Caco-2 (cell line): ENCODE results near the gene MEX3D. TPM values are rescaled to one million over a fixed set of nuclear protein-coding genes. Genes with fewer than 3 reads are reported as not detected.

ENCODE experiments used
- BruUV-seq: library from RNA; stranded (reverse); fragments of 400-500 nt; replicated peaks from 2 replicates; lab custom pipeline; 2021; lab: Mats Ljungman, UMichigan
- CTCF ChIA-PET: fragments of 300-600 bp; sonication (Branson Sonifier 250); formaldehyde crosslinking; loops from one replicate; lab custom pipeline; 2022; ENCODE audit warnings: antibody characterized with exemption; lab: Charles Lee
- POLR2A ChIA-PET: fragments of 300-600 bp; sonication (Branson Sonifier 250); formaldehyde crosslinking; loops from one replicate; lab custom pipeline; 2022; ENCODE audit warnings: antibody characterized with exemption; lab: Charles Lee
- DNase-seq, 2 experiments: peaks; one replicate each; pipeline versions ENCODE4 v3.0.0 to v3.0.0-alpha.2; 2020 to 2022
- H3K27me3 ChIP-seq: replicated peaks from 2 replicates; pipeline ENCODE4 v1.6.0; 2011; ENCODE audit warnings: low read length; ENCODE audit not compliant: control insufficient read depth, insufficient read depth
- H3K36me3 ChIP-seq: 2 replicates; pipeline ENCODE4 v1.5.1; 2011; ENCODE audit warnings: low read length; ENCODE audit not compliant: control insufficient read depth, insufficient read depth
- H3K4me1 ChIP-seq: fragments of 250-450 bp; sonication (Bioruptor Pico); 2 replicates; pipeline ENCODE4 v1.5.1; 2020; ENCODE audit warnings: mild to moderate bottlenecking
- H3K4me3 ChIP-seq: 2 replicates; pipeline ENCODE4 v1.5.1; 2011; ENCODE audit warnings: low read depth, mild to moderate bottlenecking, control low read depth, low read length
- H3K9me3 ChIP-seq: fragments of 250-450 bp; sonication (Bioruptor Pico); 2 replicates; pipeline ENCODE4 v1.5.1; 2020; ENCODE audit warnings: mild to moderate bottlenecking, moderate library complexity
- H3K27ac Mint-ChIP-seq: one replicate; pipeline ENCODE4 v1.8.0; 2022; ENCODE audit warnings: mixed read lengths; ENCODE audit not compliant: unreplicated experiment
- H3K27me3 Mint-ChIP-seq: one replicate; pipeline ENCODE4 v1.8.0; 2022; ENCODE audit warnings: mixed read lengths; ENCODE audit not compliant: insufficient read depth, unreplicated experiment
- H3K36me3 Mint-ChIP-seq: one replicate; pipeline ENCODE4 v1.8.0; 2022; ENCODE audit warnings: mild to moderate bottlenecking, mixed read lengths; ENCODE audit not compliant: insufficient read depth, unreplicated experiment
- H3K4me1 Mint-ChIP-seq: one replicate; pipeline ENCODE4 v1.8.0; 2022; ENCODE audit warnings: low read depth, mixed read lengths; ENCODE audit not compliant: unreplicated experiment
- H3K4me3 Mint-ChIP-seq: one replicate; pipeline ENCODE4 v1.8.0; 2022; ENCODE audit warnings: mild to moderate bottlenecking, moderate library complexity, mixed read lengths; ENCODE audit not compliant: unreplicated experiment
- H3K9me3 Mint-ChIP-seq: one replicate; pipeline ENCODE4 v1.8.0; 2022; ENCODE audit warnings: mixed read lengths; ENCODE audit not compliant: unreplicated experiment
- CTCF ChIP-seq, 2 experiments: fragments of 200-600 bp in 1 of 2; IDR thresholded peaks; 1 replicate in 1 of 2; 2 replicates in 1 of 2; pipeline versions ENCODE4 v1.5.1 to v1.8.0; 2011 to 2022; ENCODE audit warnings: antibody characterized with exemption in 1 of 2, control low read depth in 1 of 2, inconsistent platforms in 1 of 2, low read depth in 1 of 2, low read length in 1 of 2, mild to moderate bottlenecking in 1 of 2, moderate library complexity in 1 of 2; ENCODE audit not compliant: insufficient read depth in 1 of 2, severe bottlenecking in 1 of 2, unreplicated experiment in 1 of 2
- intact Hi-C: fragments of 100-400 bp; cut with micrococcal nuclease; formaldehyde crosslinking; loops from one replicate; pipeline ENCODE4 v1.10.0; 2022; ENCODE audit not compliant: unreplicated experiment
- total RNA-seq: library from RNA; stranded (reverse); gene quantifications from 2 replicates; pipeline ENCODE4 v1.2.3, GENCODE V29; 2022

MEX3D gene
- total RNA-seq, 1 experiment from 2014 or later: 52.1 TPM

- intact Hi-C loops: no loop called here
- TF ChIP-seq CTCF (IDR thresholded peaks at IDR 0.05; ENCODE audit: insufficient read depth in 1 of 2, low read depth in 1 of 2, low read length in 1 of 2, severe bottlenecking in 1 of 2, unreplicated experiment in 1 of 2): no peak
- BruUV-seq: no TSS peak
- DNase-seq: no peak
- H3K9me3 ChIP-seq: no peaks in the 10 kb centered on the region
- ChIA-PET POLR2A (no interaction called here), CTCF (no interaction called here)
- H3K27me3 ChIP-seq: no peaks in the 10 kb centered on the region
- Mint-ChIP-seq H3K9me3 (no peaks in the 10 kb centered on the region), H3K4me1 (peaks cover 12% of the 10 kb centered on the region), H3K27me3 (no peaks in the 10 kb centered on the region), H3K4me3 (no peak overlapping the region), H3K36me3 (peaks cover 30% of the 10 kb centered on the region), H3K27ac (peak overlapping the region; percentile 40)
- H3K4me1 ChIP-seq: peaks cover 34% of the 10 kb centered on the region
- peaks cover 1% of the 10 kb centered on the region; the same call in 1 of the 2 replicates for H3K36me3 ChIP-seq
- H3K4me3 ChIP-seq: no peak overlapping the region
Observed at GRCh38 chr19:1510442-1510806, 57.7 kb downstream of the MEX3D start.

- Mint-ChIP-seq H3K4me1 (peaks cover 12% of the 10 kb centered on the region), H3K4me3 (peak overlapping the region; percentile 32), H3K9me3 (no peaks in the 10 kb centered on the region), H3K27me3 (no peaks in the 10 kb centered on the region), H3K36me3 (peaks cover 36% of the 10 kb centered on the region), H3K27ac (peak overlapping the region; percentile 40)
- no peak for TF ChIP-seq CTCF (IDR thresholded peaks at IDR 0.05; ENCODE audit: insufficient read depth in 1 of 2, low read depth in 1 of 2, low read length in 1 of 2, severe bottlenecking in 1 of 2, unreplicated experiment in 1 of 2)
- intact Hi-C loops: loop anchor here (2.0 kb wide), 1 partner anchor 39 kb away; no protein-coding TSS in a partner anchor
- H3K27me3 ChIP-seq: no peaks in the 10 kb centered on the region
- DNase-seq: peak in 1 of 2 experiments; percentile 30
- CTCF ChIA-PET: no interaction called here
- H3K4me3 ChIP-seq: no peak overlapping the region
- POLR2A ChIA-PET: no interaction called here
- H3K4me1 ChIP-seq: peaks cover 34% of the 10 kb centered on the region
- no peaks in the 10 kb centered on the region for H3K9me3 ChIP-seq
- no TSS peak for BruUV-seq
- peaks cover 1% of the 10 kb centered on the region; the same call in 1 of the 2 replicates for H3K36me3 ChIP-seq
Observed at GRCh38 chr19:1509602-1510441, 58.3 kb downstream of the MEX3D start.

GRCh38 chr19:1508507-1508856 lies 59.6 kb downstream of the MEX3D start:
- H3K36me3 Mint-ChIP-seq: peaks cover 37% of the 10 kb centered on the region
- peak overlapping the region; percentile 94 for H3K4me3 Mint-ChIP-seq

More at GRCh38 chr19:1508507-1508856, 59.6 kb downstream of the MEX3D start:
- intact Hi-C loops: loop anchor here (2.0 kb wide), 1 partner anchor 38 kb away; no protein-coding TSS in a partner anchor
- H3K9me3 ChIP-seq: no peaks in the 10 kb centered on the region
- H3K4me3 ChIP-seq: peak overlapping the region; percentile 24
- ChIA-PET POLR2A (no interaction called here), CTCF (no interaction called here)
- TF ChIP-seq CTCF (IDR thresholded peaks at IDR 0.05; ENCODE audit: insufficient read depth in 1 of 2, low read depth in 1 of 2, low read length in 1 of 2, severe bottlenecking in 1 of 2, unreplicated experiment in 1 of 2): no peak
- no peaks in the 10 kb centered on the region for H3K9me3 Mint-ChIP-seq
- no peaks in the 10 kb centered on the region for H3K27me3 ChIP-seq
- no peak overlapping the region for H3K27ac Mint-ChIP-seq
- DNase-seq: no peak
- H3K4me1 Mint-ChIP-seq: peaks cover 12% of the 10 kb centered on the region
- no peaks in the 10 kb centered on the region for H3K27me3 Mint-ChIP-seq
- BruUV-seq: no TSS peak
- H3K36me3 ChIP-seq: peaks cover 1% of the 10 kb centered on the region; the same call in 1 of the 2 replicates
- H3K4me1 ChIP-seq: peaks cover 34% of the 10 kb centered on the region
